C4-2B (cell line): ENCODE results near the gene ZNF689.

Experiments
- CTCF ChIP-seq: fragments of 450-650 bp; conservative IDR thresholded peaks from 2 replicates; pipeline ENCODE4 v1.5.1; 2017; ENCODE audit warnings: mild to moderate bottlenecking
- ZFX ChIP-seq: fragments of 450-650 bp; IDR thresholded peaks from 2 replicates; pipeline ENCODE4 v1.6.1; 2017

- no peak for TF ChIP-seq CTCF
- TF ChIP-seq ZFX, result no peak
Measured at GRCh38 chr16:30562021-30562420, 48.2 kb downstream of the ZNF689 start.
